Coronary artery (tissue), 2 donors: ENCODE data around the gene EXOSC7.

Experiments
- DNase-seq: peaks from one replicate; pipeline ENCODE4 v3.0.0-alpha.2; 2017; ENCODE audit warnings: low spot score
- H3K27ac ChIP-seq, 2 donors: fragments of 200-600 bp; sonication (generic); one replicate each; pipeline ENCODE4 v1.5.1; 2016 to 2019
- H3K4me3 ChIP-seq: fragments of 200-600 bp; sonication (generic); 2 replicates; pipeline ENCODE4 v1.5.1; 2016; ENCODE audit warnings: mild to moderate bottlenecking, moderate library complexity
- TF ChIP-seq, protein P1 (sequence below): fragments of 200-600 bp; sonication (generic); IDR thresholded peaks from one replicate; pipeline ENCODE4 v1.5.1; 2019; ENCODE audit warnings: antibody characterized with exemption

EXOSC7 gene

GRCh38 chr3:44969828-44970179 lies 6.2 kb upstream of the EXOSC7 start:
- H3K27ac ChIP-seq: no peak overlapping the region
- TF ChIP-seq, protein P1, sequence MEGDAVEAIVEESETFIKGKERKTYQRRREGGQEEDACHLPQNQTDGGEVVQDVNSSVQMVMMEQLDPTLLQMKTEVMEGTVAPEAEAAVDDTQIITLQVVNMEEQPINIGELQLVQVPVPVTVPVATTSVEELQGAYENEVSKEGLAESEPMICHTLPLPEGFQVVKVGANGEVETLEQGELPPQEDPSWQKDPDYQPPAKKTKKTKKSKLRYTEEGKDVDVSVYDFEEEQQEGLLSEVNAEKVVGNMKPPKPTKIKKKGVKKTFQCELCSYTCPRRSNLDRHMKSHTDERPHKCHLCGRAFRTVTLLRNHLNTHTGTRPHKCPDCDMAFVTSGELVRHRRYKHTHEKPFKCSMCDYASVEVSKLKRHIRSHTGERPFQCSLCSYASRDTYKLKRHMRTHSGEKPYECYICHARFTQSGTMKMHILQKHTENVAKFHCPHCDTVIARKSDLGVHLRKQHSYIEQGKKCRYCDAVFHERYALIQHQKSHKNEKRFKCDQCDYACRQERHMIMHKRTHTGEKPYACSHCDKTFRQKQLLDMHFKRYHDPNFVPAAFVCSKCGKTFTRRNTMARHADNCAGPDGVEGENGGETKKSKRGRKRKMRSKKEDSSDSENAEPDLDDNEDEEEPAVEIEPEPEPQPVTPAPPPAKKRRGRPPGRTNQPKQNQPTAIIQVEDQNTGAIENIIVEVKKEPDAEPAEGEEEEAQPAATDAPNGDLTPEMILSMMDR: no peak
- no peak for DNase-seq
- no peak overlapping the region for H3K4me3 ChIP-seq

GRCh38 chr3:44970926-44971490 lies 5.0 kb upstream of the EXOSC7 start:
- Histone ChIP-seq H3K4me3 (no peak overlapping the region), H3K27ac (no peak overlapping the region)
- TF ChIP-seq, protein P1: no peak
- no peak for DNase-seq

- Histone ChIP-seq H3K27ac (no peak overlapping the region), H3K4me3 (peak overlapping the region; percentile 100)
- DNase-seq: no peak
- TF ChIP-seq, protein P1: no peak
Observed at GRCh38 chr3:44974416-44974815, 1.6 kb upstream of the EXOSC7 start.

- Histone ChIP-seq H3K27ac (no peak overlapping the region), H3K4me3 (no peak overlapping the region)
- no peak for DNase-seq
- TF ChIP-seq, protein P1: no peak
Observed at GRCh38 chr3:44981220-44981619, 5.2 kb downstream of the EXOSC7 start.

GRCh38 chr3:44981751-44982150 lies 5.7 kb downstream of the EXOSC7 start:
- TF ChIP-seq, protein P1: no peak
- no peak overlapping the region for H3K4me3 ChIP-seq
- no peak for DNase-seq
- H3K27ac ChIP-seq: no peak overlapping the region

GRCh38 chr3:44982817-44983216 lies 6.8 kb downstream of the EXOSC7 start:
- Histone ChIP-seq H3K27ac (no peak overlapping the region), H3K4me3 (no peak overlapping the region)
- TF ChIP-seq, protein P1: no peak
- no peak for DNase-seq

- DNase-seq: no peak
- no peak overlapping the region for H3K27ac ChIP-seq
- TF ChIP-seq, protein P1: no peak
- no peak overlapping the region for H3K4me3 ChIP-seq
Observed at GRCh38 chr3:44983484-44983941, 7.5 kb downstream of the EXOSC7 start.
